SH-SY5Y (cell line): Measurements from ENCODE around the gene AGPAT3.

ENCODE experiments used
- GATA2 ChIP-seq: IDR thresholded peaks from 2 replicates; pipeline ENCODE4 v1.6.1; 2011; ENCODE audit warnings: mild to moderate bottlenecking, low read depth, low read length
- GATA3 ChIP-seq: IDR thresholded peaks from 2 replicates; pipeline ENCODE4 v1.6.1; 2011; ENCODE audit warnings: low read depth, mild to moderate bottlenecking, low read length, moderate library complexity

DNA sequence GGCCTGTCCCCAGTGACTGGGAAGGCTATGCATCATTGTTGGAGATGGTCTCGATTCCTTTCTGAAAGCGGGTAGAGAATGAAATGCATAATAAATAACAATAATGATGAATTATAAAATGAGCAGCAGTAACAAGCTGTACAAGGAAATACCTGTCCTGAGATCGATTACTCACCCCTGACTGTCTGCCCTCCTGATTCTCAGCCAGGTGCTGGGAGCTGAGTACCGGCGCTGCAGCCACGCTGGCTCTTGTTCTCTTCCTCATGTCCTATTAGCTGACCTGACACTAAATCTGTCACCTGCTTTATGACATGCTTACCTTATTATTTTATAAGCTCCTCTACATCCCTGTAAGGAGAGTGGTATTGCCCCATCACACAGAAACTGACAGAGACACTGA, 3.4 kb downstream of the AGPAT3 start:
- TF ChIP-seq GATA2: no peak
- TF ChIP-seq GATA3: no peak
